Fibroblast of gingiva (primary cell): ENCODE measurements around the gene GALNT2.

Experiments used
- DNase-seq: peaks from one replicate; pipeline ENCODE4 v3.0.0-alpha.2; 2011; ENCODE audit warnings: low read depth

GALNT2 gene

GRCh38 chr1:230050973-230051735, 15.9 kb upstream of the GALNT2 start:
- DNase-seq, result no peak

GRCh38 chr1:230052018-230052417, 15.0 kb upstream of the GALNT2 start:
- no peak for DNase-seq

GRCh38 chr1:230052665-230053064, 14.4 kb upstream of the GALNT2 start:
- no peak for DNase-seq

GRCh38 chr1:230054092-230054749, 12.8 kb upstream of the GALNT2 start:
- DNase-seq, result no peak

- DNase-seq, result no peak
These were observed 10.9 kb upstream of the GALNT2 start for GRCh38 chr1:230056098-230056497.

GRCh38 chr1:230057100-230057499, 9.9 kb upstream of the GALNT2 start:
- no peak for DNase-seq

GRCh38 chr1:230057681-230058565, 9.1 kb upstream of the GALNT2 start:
- no peak for DNase-seq

- no peak for DNase-seq
These were observed 8.4 kb upstream of the GALNT2 start for GRCh38 chr1:230058626-230059025.

GRCh38 chr1:230061801-230062200, 5.2 kb upstream of the GALNT2 start:
- DNase-seq, result no peak

- DNase-seq, result no peak
These were observed 4.5 kb upstream of the GALNT2 start for GRCh38 chr1:230062521-230062920.

GRCh38 chr1:230064283-230064682, 2.8 kb upstream of the GALNT2 start:
- no peak for DNase-seq

GRCh38 chr1:230065161-230065560, 1.9 kb upstream of the GALNT2 start:
- no peak for DNase-seq

- no peak for DNase-seq
These were observed 1.5 kb upstream of the GALNT2 start for GRCh38 chr1:230065571-230065970.

GRCh38 chr1:230066031-230066430, 1.0 kb upstream of the GALNT2 start:
- no peak for DNase-seq

- peak; percentile 44 for DNase-seq
These were observed 407 bp downstream of the GALNT2 start for GRCh38 chr1:230067419-230067870.

- no peak for DNase-seq
These were observed 1.0 kb downstream of the GALNT2 start for GRCh38 chr1:230067871-230068620.

GRCh38 chr1:230068621-230068873, 1.5 kb downstream of the GALNT2 start:
- DNase-seq, result no peak

- peak; percentile 18 for DNase-seq
These were observed 2.1 kb downstream of the GALNT2 start for GRCh38 chr1:230068952-230069684.

- DNase-seq, result no peak
These were observed 2.8 kb downstream of the GALNT2 start for GRCh38 chr1:230069796-230070195.

GRCh38 chr1:230070321-230071208, 3.5 kb downstream of the GALNT2 start:
- DNase-seq, result no peak
